NCI-H2196 treated with DMSO at 0.1 percent for 48 hours (cell line): ENCODE results near the gene CCDC85B.

Source experiments
- DNase-seq: peaks from one replicate; lab custom pipeline; 2025; ENCODE audit not compliant: unreplicated experiment; lab: John Stamatoyannopoulos, UW

Gene CCDC85B

DNA sequence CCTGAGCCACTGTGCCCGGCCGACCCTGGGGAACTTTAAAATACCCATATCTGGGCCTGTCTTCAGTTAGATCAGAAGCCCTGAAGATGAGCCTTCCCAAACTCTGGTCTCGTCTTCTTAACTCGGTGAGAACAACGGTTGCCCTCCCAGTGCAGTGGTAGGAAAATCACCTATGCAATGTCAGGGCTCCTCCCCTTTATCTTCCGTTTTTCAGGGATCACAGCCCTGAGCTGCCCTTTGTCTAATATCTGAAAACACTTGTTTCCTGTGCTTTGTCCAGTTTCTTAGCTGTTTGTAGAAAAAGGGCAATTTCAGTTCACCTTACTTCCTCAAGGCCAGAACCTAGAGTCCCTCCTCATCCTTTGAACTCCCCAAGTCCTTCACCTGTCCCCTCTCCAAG lies 38.2 kb downstream of the CCDC85B start:
- no peak for DNase-seq

GRCh38 chr11:65931773-65932557 lies 41.5 kb downstream of the CCDC85B start:
- DNase-seq: no peak

- DNase-seq: no peak
Measured at GRCh38 chr11:65932558-65932919, 42.1 kb downstream of the CCDC85B start.

DNA sequence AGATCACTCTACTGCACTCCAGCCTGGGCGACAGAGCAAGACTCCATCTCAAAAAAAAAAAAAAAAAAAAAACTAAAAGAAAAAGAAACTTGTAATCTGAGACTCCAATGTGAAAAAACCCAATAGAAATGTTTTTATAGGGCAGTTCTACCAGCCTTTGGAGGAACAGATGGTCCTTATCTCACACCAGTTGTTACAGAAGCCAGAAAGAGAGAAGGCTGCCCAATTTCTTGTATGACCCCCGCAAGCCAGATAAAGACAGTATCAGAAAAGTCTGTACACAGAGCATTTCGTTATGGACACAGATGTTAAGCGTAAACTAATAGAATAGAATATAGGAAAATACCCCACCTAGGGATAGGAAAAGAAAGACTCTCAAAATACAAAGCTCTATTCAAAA lies 43.5 kb downstream of the CCDC85B start:
- DNase-seq: no peak

GRCh38 chr11:65937766-65938165 lies 47.3 kb downstream of the CCDC85B start:
- no peak for DNase-seq
